HG02623 (cell line): ENCODE results near the gene CLPSL1.

Experiments
- ATAC-seq: cut with Tn5 transposase; IDR thresholded peaks from one replicate; pipeline ENCODE4 v1.9.1; 2021; ENCODE audit warnings: moderate library complexity; ENCODE audit not compliant: unreplicated experiment

The CLPSL1 gene

DNA sequence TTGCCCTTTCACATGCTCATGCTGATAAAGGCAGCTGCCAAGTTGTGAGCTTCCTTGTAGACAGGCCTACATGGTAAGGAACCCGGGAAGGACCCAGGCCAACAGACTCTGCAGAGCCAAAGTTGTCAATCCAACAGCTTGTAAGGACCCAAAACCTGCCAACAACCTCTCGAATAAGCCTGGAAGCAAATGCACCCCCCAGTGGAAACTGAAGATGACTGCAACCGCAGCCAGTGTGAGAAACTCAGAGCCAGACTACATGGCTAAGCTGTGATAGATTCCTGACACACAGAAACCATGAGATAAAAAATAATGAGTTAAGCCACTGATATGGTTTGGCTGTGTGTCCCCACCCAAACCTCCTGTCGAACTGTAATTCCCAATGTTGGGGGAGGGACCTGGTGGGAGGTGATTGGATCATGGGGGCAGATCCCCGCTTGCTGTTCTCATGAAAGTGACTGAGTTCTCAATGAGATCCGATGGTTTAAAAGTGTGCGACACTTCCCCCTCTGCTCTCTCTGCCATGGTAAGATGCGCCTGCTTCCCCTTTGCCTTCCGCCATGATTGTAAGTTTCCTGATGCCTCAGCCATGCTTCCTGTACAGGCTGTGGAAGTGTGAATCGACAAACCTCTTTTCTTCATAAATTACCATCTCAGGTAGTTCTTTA lies 23.2 kb upstream of the CLPSL1 start:
- no peak for ATAC-seq

- no peak for ATAC-seq
Observed at GRCh38 chr6:35759426-35759825, 21.4 kb upstream of the CLPSL1 start.

GRCh38 chr6:35765739-35766138 lies 15.1 kb upstream of the CLPSL1 start:
- no peak for ATAC-seq

GRCh38 chr6:35769211-35769610 lies 11.6 kb upstream of the CLPSL1 start:
- ATAC-seq, result no peak

DNA sequence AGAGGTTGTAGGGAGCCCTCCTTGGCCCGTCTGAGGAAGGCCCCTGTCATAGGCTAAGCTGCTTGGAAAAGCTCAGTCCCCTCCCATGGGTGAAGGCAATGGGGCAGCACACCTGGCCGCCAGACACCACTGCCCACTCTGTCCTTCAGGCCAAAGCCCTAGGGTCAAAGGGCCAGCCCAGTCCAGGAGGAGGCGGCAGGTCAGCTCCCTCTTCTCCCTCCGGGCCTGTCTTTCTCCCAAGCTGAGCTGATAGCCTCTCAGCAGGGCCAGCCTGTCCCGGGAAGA lies 9.5 kb upstream of the CLPSL1 start:
- ATAC-seq, result no peak

- ATAC-seq, result no peak
Observed at GRCh38 chr6:35774116-35774794, 6.6 kb upstream of the CLPSL1 start.

- ATAC-seq, result no peak
Observed at GRCh38 chr6:35775031-35775430, 5.8 kb upstream of the CLPSL1 start.

- ATAC-seq, result no peak
Observed at GRCh38 chr6:35776364-35777215, 4.2 kb upstream of the CLPSL1 start, which contains the start of gene CLPSL2. Gene CLPSL2, plus strand, starts transcription at chr6:35776598. Its CDS starts 21 bp downstream, at chr6:35776619.

GRCh38 chr6:35777356-35778102 lies 3.3 kb upstream of the CLPSL1 start:
- ATAC-seq, result no peak

GRCh38 chr6:35778437-35778836 lies 2.4 kb upstream of the CLPSL1 start:
- no peak for ATAC-seq

- ATAC-seq, result no peak
Observed at GRCh38 chr6:35781290-35781689, 471 bp downstream of the CLPSL1 start.

GRCh38 chr6:35782424-35782823 lies 1.6 kb downstream of the CLPSL1 start:
- no peak for ATAC-seq

- ATAC-seq, result no peak
Observed at GRCh38 chr6:35784200-35784599, 3.4 kb downstream of the CLPSL1 start.

DNA sequence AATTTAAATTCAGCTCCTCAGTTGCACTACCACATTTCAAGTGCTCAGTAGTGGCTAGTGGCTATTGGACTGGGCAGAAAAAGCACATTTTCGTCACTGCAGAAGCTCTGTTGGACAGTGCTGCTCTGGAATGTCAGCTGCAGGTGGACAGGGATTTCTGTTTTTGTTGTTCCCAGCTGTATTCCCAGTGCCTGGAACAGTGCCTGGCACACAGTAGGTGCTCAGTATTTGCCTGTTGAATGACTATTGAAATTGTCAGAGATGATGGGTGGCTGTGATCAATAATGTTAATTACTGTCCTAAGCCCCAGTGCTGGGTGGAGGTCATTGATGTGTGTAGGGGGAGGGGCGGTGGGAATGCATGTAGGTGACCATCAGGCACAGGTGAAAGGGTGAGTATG lies 5.5 kb downstream of the CLPSL1 start:
- no peak for ATAC-seq

DNA sequence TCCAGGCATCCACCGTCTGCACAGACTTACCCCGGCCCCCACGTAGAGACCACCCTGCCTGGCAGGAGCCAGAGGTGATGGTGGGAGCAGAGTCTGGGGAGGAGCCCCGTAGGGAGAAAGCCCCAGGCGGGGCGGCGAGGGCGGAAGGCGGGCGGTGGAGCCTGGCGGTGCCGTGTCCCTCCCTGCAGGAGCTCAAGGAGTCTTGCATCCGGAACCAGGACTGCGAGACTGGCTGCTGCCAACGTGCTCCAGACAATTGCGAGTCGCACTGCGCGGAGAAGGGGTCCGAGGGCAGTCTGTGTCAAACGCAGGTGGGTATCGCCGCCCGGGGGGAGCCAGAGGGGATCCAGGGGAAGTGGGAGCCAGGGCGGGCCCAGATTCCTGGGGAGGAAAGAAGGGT lies 6.0 kb downstream of the CLPSL1 start:
- ATAC-seq, result no peak

DNA sequence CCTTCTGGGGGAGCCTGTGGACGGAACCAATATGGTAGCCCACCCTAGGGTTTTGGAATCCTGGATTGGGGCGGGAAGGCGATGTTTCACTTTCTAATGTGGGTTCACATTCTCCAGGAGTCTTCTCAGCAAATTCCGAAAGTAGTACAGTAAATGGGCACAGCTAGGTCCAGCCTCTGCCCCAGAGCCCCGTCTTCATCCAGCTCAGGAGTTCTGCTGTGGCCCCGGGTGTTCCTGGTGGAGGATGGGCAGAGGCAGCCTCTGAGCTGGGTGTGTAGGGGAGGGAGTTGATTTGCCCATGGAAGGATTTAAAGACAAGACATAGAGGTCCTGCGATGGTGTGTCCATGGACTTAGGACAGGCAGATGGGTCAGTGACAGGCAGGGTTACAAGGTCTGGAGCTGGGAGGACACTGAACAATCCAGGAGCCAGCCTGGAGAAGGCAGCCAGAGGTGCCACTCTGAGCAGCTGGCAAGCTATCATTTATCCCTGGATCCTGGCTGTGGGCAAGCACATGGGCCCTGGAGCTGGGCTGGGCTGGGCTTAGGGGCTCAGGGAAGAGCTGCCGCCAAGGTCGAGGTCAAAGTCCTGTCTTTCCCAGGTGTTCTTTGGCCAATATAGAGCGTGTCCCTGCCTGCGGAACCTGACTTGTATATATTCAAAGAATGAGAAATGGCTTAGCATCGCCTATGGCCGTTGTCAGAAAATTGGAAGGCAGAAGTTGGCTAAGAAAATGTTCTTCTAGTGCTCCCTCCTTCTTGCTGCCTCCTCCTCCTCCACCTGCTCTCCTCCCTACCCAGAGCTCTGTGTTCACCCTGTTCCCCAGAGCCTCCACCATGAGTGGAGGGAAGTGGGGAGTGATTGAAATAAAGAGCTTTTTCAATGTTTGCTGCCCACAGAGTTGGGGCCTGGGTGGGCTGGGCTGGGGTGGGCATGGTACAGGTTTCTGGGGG lies 6.7 kb downstream of the CLPSL1 start:
- no peak for ATAC-seq

DNA sequence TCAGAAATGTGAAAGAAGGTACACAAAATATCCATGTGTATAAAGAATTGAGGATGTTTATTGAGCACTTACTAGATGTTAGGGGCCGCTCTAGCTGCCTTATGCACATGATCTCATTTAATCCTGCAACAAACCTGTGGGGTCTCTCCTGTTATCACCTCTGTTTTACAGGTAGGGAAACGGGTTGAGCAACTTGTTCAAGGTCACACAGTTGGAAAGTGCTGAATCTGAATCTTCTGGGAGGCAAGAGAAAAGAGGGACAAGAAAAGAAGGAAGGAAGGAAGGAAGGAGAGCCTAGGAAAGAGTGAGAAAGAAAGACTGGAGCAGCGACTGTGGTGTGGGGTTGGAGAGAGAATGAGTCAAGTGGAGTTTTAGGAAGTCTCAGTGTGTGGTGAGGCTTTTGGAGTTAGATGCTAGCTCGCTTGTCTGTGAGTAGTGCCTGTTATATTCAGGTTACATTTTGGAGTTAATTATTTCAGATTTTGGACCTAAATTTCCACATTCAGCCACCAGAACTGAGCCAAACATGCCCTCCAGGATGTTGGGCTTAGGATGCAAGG lies 7.7 kb downstream of the CLPSL1 start:
- no peak for ATAC-seq

DNA sequence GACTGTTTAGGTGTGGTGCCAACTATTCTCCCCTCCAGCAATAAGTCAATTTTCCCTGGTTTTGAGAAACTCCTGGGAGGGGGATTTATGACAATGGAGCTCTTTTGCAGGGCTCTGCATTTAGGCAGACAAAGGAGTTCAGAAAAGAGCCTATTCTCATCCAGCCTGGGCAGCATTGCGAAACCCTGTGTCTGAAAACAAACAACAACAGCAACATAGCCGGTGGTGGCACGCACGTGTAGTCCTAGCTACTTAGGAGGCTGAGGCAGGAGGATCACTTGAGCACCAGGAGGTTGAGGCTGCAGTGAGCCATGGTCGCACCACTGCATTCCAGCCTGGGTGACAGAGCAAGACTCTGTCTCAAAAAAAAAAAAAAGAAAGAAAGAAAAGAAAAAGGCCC lies 9.9 kb downstream of the CLPSL1 start:
- ATAC-seq, result no peak

DNA sequence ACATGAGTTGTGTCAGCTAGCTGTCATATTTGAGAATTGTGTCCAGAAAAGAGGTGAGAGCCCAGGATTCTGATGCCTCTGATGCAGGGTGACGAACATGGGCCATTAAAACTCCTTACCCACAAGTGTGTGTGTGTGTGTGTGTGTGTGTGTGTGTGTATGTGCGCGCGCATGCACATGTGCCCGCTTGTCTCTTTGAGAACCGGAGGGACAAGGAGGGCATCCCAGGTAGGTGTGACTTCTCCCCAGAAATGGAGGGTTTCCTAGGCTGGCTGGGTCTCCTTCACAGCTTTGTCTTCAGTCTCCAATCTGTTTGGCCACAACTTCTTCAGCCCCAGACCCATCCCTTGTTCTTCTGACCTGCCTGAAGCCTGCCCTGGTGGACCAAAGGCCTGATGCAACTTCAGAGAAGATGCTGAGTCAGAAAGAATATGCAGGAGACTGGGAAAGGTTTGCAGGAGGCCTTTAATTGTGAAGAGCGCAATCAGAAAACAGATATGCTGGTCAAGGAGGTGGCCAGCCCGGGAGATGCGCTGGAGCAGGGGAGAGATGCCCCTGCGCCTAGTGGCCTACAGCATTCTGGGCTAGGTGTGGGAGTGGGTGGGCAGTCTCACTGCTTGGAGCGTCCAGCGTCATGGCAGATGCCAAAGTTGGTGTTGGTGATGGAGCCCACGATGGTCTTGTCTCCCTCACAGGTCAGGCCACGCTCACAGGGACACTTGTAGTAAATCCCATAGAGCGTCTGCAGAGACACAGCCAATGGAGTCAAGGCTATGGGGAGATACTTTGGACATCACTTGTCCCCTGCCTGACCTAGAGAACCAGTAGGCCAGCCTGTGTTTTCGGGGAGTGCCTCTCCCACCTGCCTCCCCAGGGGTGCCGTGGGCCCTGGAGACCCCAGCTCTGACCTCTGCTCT lies 14.0 kb downstream of the CLPSL1 start:
- no peak for ATAC-seq
